Epithelial cell of esophagus (primary cell): Measurements from ENCODE around the gene MRLN.

Experiments
- DNase-seq: peaks from one replicate; pipeline ENCODE4 v3.0.0; 2010; ENCODE audit warnings: low read depth
- H3K4me3 ChIP-seq: 2 replicates; pipeline ENCODE4 v1.5.1; 2011; ENCODE audit warnings: mild to moderate bottlenecking, low read length, control low read depth
- CTCF ChIP-seq: IDR thresholded peaks from 2 replicates; pipeline ENCODE4 v1.5.1; 2011; ENCODE audit warnings: low read depth, mild to moderate bottlenecking, low read length, control low read depth, inconsistent platforms; ENCODE audit not compliant: insufficient read depth; ENCODE audit errors: missing control alignments

Gene MRLN

GRCh38 chr10:59724098-59724938 is 28.9 kb downstream of the MRLN start:
- no peak for TF ChIP-seq CTCF
- peak; percentile 11 for DNase-seq
- no peak overlapping the region for H3K4me3 ChIP-seq

GRCh38 chr10:59720377-59720776 is 32.9 kb downstream of the MRLN start:
- no peak for DNase-seq
- H3K4me3 ChIP-seq = no peak overlapping the region
- no peak for TF ChIP-seq CTCF

- no peak for DNase-seq
- no peak overlapping the region for H3K4me3 ChIP-seq
- TF ChIP-seq CTCF = no peak
Observed at GRCh38 chr10:59719374-59719773, 33.9 kb downstream of the MRLN start.

- no peak for TF ChIP-seq CTCF
- no peak overlapping the region for H3K4me3 ChIP-seq
- DNase-seq = no peak
Observed at GRCh38 chr10:59718257-59718656, 35.0 kb downstream of the MRLN start.

GRCh38 chr10:59713196-59713821 is 39.9 kb downstream of the MRLN start:
- no peak for TF ChIP-seq CTCF
- no peak for DNase-seq
- no peak overlapping the region for H3K4me3 ChIP-seq

- DNase-seq = no peak
- H3K4me3 ChIP-seq = no peak overlapping the region
- TF ChIP-seq CTCF = no peak
Observed at GRCh38 chr10:59711871-59712494, 41.3 kb downstream of the MRLN start.
